Heart right ventricle (tissue), 16 donors: Measurements from ENCODE around the gene MYH15. TPM values are rescaled to one million over a fixed set of nuclear protein-coding genes. Genes with fewer than 3 reads are reported as not detected.

Experiments used
- ATAC-seq, 8 donors: fragments of 200-7000 bp; cut with Tn5 transposase; one replicate each; pipeline ENCODE4 v1.9.1; 2020; ENCODE audit warnings: mild to moderate bottlenecking in 8 of 8, moderate library complexity in 8 of 8, moderate number of reproducible peaks in 1 of 8
- DNase-seq, 2 donors: peaks; one replicate each; pipeline ENCODE4 v3.0.0-alpha.2; 2020
- H3K27ac ChIP-seq, 10 donors: fragments of 200-600 bp; sonication (generic) in 2 of 10; one replicate each; pipeline versions ENCODE4 v1.5.0 to v1.8.0; 2020 to 2022; ENCODE audit warnings: mild to moderate bottlenecking in 3 of 10
- H3K27me3 ChIP-seq, 7 donors: fragments of 200-600 bp; one replicate each; pipeline ENCODE4 v1.8.0; 2021 to 2022; ENCODE audit warnings: mild to moderate bottlenecking in 2 of 7
- H3K36me3 ChIP-seq, 9 donors: fragments of 200-600 bp; sonication (generic) in 1 of 9; one replicate each; pipeline versions ENCODE4 v1.5.0 to v1.8.0; 2020 to 2022; ENCODE audit warnings: mild to moderate bottlenecking in 2 of 9
- H3K4me1 ChIP-seq, 9 donors: fragments of 200-600 bp; sonication (generic) in 1 of 9; one replicate each; pipeline versions ENCODE4 v1.5.0 to v1.8.0; 2020 to 2022; ENCODE audit warnings: mild to moderate bottlenecking in 4 of 9
- H3K4me3 ChIP-seq, 10 donors: fragments of 200-600 bp; sonication (generic) in 2 of 10; one replicate each; pipeline versions ENCODE4 v1.5.0 to v1.8.0; 2020 to 2022; ENCODE audit warnings: mild to moderate bottlenecking in 7 of 10, moderate library complexity in 2 of 10
- H3K9me3 ChIP-seq, 11 donors: fragments of 200-600 bp in 10 of 11; sonication (generic) in 2 of 11; one replicate each; pipeline versions ENCODE4 v1.5.0 to v1.8.0; 2013 to 2022; ENCODE audit warnings: mild to moderate bottlenecking in 2 of 11, control low read depth in 1 of 11, moderate library complexity in 1 of 11
- WGBS, 2 donors: extraction: QIAGEN DNeasy Blood & Tissue Kit; methylation state at CpG; one replicate each; pipeline ENCODE4 v1.1.7; 2013; ENCODE audit warnings: inconsistent platforms in 1 of 2; 5-methylcytosine and 5-hydroxymethylcytosine counted together
- intact Hi-C, 10 donors: fragments of 100-400 bp; cut with DNase I; formaldehyde crosslinking; loops; one replicate each; pipeline versions ENCODE4 v1.11.1 to v1.14.2; 2022
- polyA plus RNA-seq, 2 donors: library from polyadenylated mRNA; stranded (reverse); fragments of 200-250 nt; gene quantifications; one replicate each; pipeline ENCODE4 v1.2.3, GENCODE V29; 2013
- total RNA-seq, 10 donors: library from RNA; stranded (reverse); fragmentation: NEBNext Ultra II Directional in 3 of 10; extraction: Animal tissue kit (Norgen Biotek cat#: 25700) in 3 of 10; gene quantifications; one replicate each; pipeline versions ENCODE4 v1.2.1 to v1.2.4, GENCODE V29; 2021 to 2023
- TF ChIP-seq, protein P1 (sequence below), 9 donors: fragments of 200-600 bp; sonication (generic) in 2 of 9; IDR thresholded peaks; one replicate each; pipeline versions ENCODE4 v1.5.0 to v1.8.0; 2021 to 2022; ENCODE audit warnings: antibody characterized with exemption in 9 of 9, mild to moderate bottlenecking in 5 of 9, moderate library complexity in 1 of 9
- donor health status: Arrhythmogenic right ventricular cardiomyopathy.
- donor health status: ischemic (EF 13 %, LVEDD 7.1; RV severe dilation, severe dysfunction).
- donor health status: healthy with polysubstance abuse.
- donor health status: DM: no; HTN: yes; CAD: no.
- donor health status: DM: no; HTN: no; CAD: no.
- donor health status: ischemic (EF 25% LVEDD 6.9; RV normal size, moderate dysfunction).
- donor health status: ischemic (EF 25% LVEDD 5.7; RV mildly dilated, moderate dysfunction).
- donor health status: healthy.
- donor health status: DM: yes; HTN: yes; CAD: no.
- donor health status: Ischemic cardiomyopathy.
- donor health status: ischemic (EF 35%, LVEDD 5.7; RV mildly dilated, moderate dysfunction).
- donor health status: nonischemic (EF 11% LVEDD 7.7; RV severe dilation, severe dysfunction).
- donor health status: DM: yes; HTN: yes; CAD: no.
- donor health status: PGD.
- donor health status: ischemic (EF 29% LVEDD 5.4; RV normal size, mild dysfunction).
- donor health status: nonischemic (EF 23%, LVEDD 6.1; RV moderate dilation, normal function).

The MYH15 gene
- total and polyA plus RNA-seq, 12 donors, result 0.12 to 1.1 (median 0.26) TPM

GRCh38 chr3:108487439-108487838 lies 23.0 kb downstream of the MYH15 start:
- ATAC-seq (no peak), DNase-seq (no peak)
- 47 to 49% methylated on average over 2 of the region's 2 CpGs for WGBS, 2 donors
- Histone ChIP-seq H3K27me3 (no peaks in the 10 kb centered on the region), H3K4me1 (peaks cover 0 to 13% (median 3%) of the 10 kb centered on the region in 9 donors), H3K36me3 (no peaks in the 10 kb centered on the region), H3K4me3 (peak overlapping the region in 1 of 10 donors; percentile 19), H3K9me3 (no peaks in the 10 kb centered on the region), H3K27ac (no peak overlapping the region)
- intact Hi-C loops, result no loop called here
- TF ChIP-seq, protein P1, sequence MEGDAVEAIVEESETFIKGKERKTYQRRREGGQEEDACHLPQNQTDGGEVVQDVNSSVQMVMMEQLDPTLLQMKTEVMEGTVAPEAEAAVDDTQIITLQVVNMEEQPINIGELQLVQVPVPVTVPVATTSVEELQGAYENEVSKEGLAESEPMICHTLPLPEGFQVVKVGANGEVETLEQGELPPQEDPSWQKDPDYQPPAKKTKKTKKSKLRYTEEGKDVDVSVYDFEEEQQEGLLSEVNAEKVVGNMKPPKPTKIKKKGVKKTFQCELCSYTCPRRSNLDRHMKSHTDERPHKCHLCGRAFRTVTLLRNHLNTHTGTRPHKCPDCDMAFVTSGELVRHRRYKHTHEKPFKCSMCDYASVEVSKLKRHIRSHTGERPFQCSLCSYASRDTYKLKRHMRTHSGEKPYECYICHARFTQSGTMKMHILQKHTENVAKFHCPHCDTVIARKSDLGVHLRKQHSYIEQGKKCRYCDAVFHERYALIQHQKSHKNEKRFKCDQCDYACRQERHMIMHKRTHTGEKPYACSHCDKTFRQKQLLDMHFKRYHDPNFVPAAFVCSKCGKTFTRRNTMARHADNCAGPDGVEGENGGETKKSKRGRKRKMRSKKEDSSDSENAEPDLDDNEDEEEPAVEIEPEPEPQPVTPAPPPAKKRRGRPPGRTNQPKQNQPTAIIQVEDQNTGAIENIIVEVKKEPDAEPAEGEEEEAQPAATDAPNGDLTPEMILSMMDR (IDR thresholded peaks at IDR 0.05), result no peak

- TF ChIP-seq, protein P1 (IDR thresholded peaks at IDR 0.05), result no peak
- H3K27me3 ChIP-seq, result no peaks in the 10 kb centered on the region
- WGBS, 2 donors, result 19 to 25% methylated on average over 6 of the region's 6 CpGs
- H3K4me1 ChIP-seq, result peaks cover 0 to 13% (median 3%) of the 10 kb centered on the region in 9 donors
- no peaks in the 10 kb centered on the region for H3K9me3 ChIP-seq
- H3K4me3 ChIP-seq, result peak overlapping the region in 6 of 10 donors; percentile 13 to 31 (median 18)
- DNase-seq (peak; percentile 9 to 32), ATAC-seq (peak; percentile 58 to 88 (median 78))
- H3K36me3 ChIP-seq, result no peaks in the 10 kb centered on the region
- intact Hi-C loops, result no loop called here
- H3K27ac ChIP-seq, result peak overlapping the region in 2 of 10 donors; percentile 51 to 57
Observed at GRCh38 chr3:108486941-108487340, 23.5 kb downstream of the MYH15 start.

GRCh38 chr3:108486338-108486737 lies 24.1 kb downstream of the MYH15 start:
- intact Hi-C loops, result no loop called here
- Histone ChIP-seq H3K4me1 (peaks cover 0 to 13% (median 3%) of the 10 kb centered on the region in 9 donors), H3K36me3 (no peaks in the 10 kb centered on the region), H3K4me3 (peak overlapping the region in 2 of 10 donors; percentile 18 to 28), H3K9me3 (no peaks in the 10 kb centered on the region), H3K27me3 (no peaks in the 10 kb centered on the region), H3K27ac (peak overlapping the region in 1 of 10 donors; percentile 51)
- TF ChIP-seq, protein P1 (IDR thresholded peaks at IDR 0.05), result no peak
- 55 to 63% methylated on average over 3 of the region's 3 CpGs for WGBS, 2 donors
- ATAC-seq (no peak), DNase-seq (no peak)

- Histone ChIP-seq H3K36me3 (no peaks in the 10 kb centered on the region), H3K4me3 (no peak overlapping the region), H3K9me3 (no peaks in the 10 kb centered on the region), H3K27ac (no peak overlapping the region), H3K27me3 (no peaks in the 10 kb centered on the region), H3K4me1 (peaks cover 0 to 13% (median 3%) of the 10 kb centered on the region in 9 donors)
- DNase-seq (no peak), ATAC-seq (no peak)
- 85% methylated on average over 3 of the region's 3 CpGs for WGBS, 2 donors
- TF ChIP-seq, protein P1 (IDR thresholded peaks at IDR 0.05), result no peak
- intact Hi-C loops, result no loop called here
Observed at GRCh38 chr3:108485146-108485545, 25.2 kb downstream of the MYH15 start.
